Measurements from ENCODE around the gene ABCB9.
"Not testable (repeated sequence)": the region's sequence is repeated elsewhere in the genome, so short reads cannot be mapped to it uniquely, and the experiment has no call there.

Gene ABCB9

GRCh38 chr12:122909442-122910288 is 56.6 kb downstream of the ABCB9 start:
- DNase-seq (ENCODE audit: insufficient read length, low spot score) (no peak), FAIRE-seq (no peak)
- TF ChIP-seq POLR2A (IDR thresholded peaks at IDR 0.05; ENCODE audit: low read depth, low read length) (no peak), PAX5 (IDR thresholded peaks at IDR 0.05; ENCODE audit: insufficient read depth, low read length, severe bottlenecking) (no peak), SPI1 (IDR thresholded peaks at IDR 0.05; ENCODE audit: low read depth, low read length) (no peak), TAF1 (IDR thresholded peaks at IDR 0.05; ENCODE audit: low read depth, low read length) (no peak), POLR2AphosphoS5 (IDR thresholded peaks at IDR 0.05; ENCODE audit: low read depth, low read length) (no peak), POU2F2 (IDR thresholded peaks at IDR 0.05; ENCODE audit: low read depth, low read length) (no peak)

DNA sequence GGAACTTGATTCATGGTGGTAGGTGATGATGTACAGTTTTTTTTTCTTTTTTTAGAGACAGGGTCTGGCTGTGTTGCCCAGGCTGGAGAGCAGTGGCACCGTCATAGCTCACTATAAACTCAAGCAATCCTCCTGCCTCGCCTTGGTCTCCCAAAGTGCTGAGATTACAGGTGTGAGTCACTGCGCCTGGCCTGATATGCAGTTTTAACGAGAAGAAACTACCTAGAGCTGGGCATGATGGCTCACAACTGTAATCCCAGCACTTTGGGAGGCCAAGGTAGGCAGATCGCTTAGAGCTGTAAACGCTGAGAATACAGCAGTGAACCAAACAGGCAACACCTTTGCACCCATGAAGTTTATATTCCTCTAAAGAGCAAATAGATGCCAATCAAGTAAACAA is 57.3 kb downstream of the ABCB9 start:
- no peak for FAIRE-seq
- TF ChIP-seq TAF1 (IDR thresholded peaks at IDR 0.05; ENCODE audit: low read depth, low read length): no peak
- TF ChIP-seq POLR2AphosphoS5 (IDR thresholded peaks at IDR 0.05; ENCODE audit: low read depth, low read length): no peak
- DNase-seq (ENCODE audit: insufficient read length, low spot score): no peak

GRCh38 chr12:122905258-122905657 is 61.0 kb downstream of the ABCB9 start:
- not testable (repeated sequence) for FAIRE-seq; DNase-seq (ENCODE audit: insufficient read length, low spot score)

DNA sequence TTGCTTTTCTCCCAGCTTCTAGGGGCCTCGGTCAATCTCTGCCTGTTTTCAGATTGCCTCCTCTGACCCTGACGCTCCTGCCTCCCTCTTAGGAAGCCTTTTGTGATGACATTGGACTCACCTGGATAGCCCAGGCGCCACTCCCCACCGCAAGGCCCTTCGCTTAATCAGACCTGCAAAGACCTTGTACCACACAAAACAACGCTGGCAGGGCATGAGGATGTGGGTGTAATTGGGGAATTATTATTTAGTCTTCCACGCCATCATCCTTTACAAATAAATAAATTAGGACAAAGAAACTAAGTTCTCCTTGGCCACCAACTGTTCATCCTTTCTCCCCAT is 62.6 kb downstream of the ABCB9 start:
- FAIRE-seq: no peak
- no peak for DNase-seq (ENCODE audit: insufficient read length, low spot score)
- TF ChIP-seq TAF1 (IDR thresholded peaks at IDR 0.05; ENCODE audit: low read depth, low read length) (no peak), PAX5 (IDR thresholded peaks at IDR 0.05; ENCODE audit: insufficient read depth, low read length, severe bottlenecking) (no peak), POU2F2 (IDR thresholded peaks at IDR 0.05; ENCODE audit: low read depth, low read length) (no peak), SPI1 (IDR thresholded peaks at IDR 0.05; ENCODE audit: low read depth, low read length) (no peak), POLR2AphosphoS5 (IDR thresholded peaks at IDR 0.05; ENCODE audit: low read depth, low read length) (no peak), POLR2A (IDR thresholded peaks at IDR 0.05; ENCODE audit: low read depth, low read length) (no peak)

GRCh38 chr12:122902854-122903692 is 63.2 kb downstream of the ABCB9 start:
- no peak for FAIRE-seq

DNA sequence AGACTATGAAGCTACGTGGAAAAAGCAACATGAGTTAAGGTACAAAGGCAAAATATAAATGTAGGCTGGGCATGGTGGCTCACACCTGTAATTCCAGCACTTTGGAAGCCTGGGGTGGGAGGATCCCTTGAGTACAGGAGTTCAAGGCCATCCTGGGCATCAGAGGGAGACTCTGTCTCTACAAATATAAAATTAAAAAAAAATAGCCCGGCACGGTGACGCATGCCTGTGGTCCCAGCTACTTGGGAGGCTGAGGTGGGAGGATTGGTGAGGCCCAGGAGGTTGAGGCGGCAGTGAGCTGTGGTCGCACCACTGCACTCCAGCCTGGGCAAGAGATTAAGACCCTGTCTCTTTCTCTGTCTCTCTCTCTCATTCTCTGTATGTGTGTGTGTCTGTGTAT is 66.4 kb downstream of the ABCB9 start:
- TF ChIP-seq POLR2A (IDR thresholded peaks at IDR 0.05; ENCODE audit: low read depth, low read length) (no peak), POLR2AphosphoS5 (IDR thresholded peaks at IDR 0.05; ENCODE audit: low read depth, low read length) (no peak), POU2F2 (IDR thresholded peaks at IDR 0.05; ENCODE audit: low read depth, low read length) (no peak), TAF1 (IDR thresholded peaks at IDR 0.05; ENCODE audit: low read depth, low read length) (no peak), SPI1 (IDR thresholded peaks at IDR 0.05; ENCODE audit: low read depth, low read length) (no peak), PAX5 (IDR thresholded peaks at IDR 0.05; ENCODE audit: insufficient read depth, low read length, severe bottlenecking) (no peak)
- DNase-seq (ENCODE audit: insufficient read length, low spot score) (no peak), FAIRE-seq (no peak)

More at GRCh38 chr12:122902854-122903692, 63.2 kb downstream of the ABCB9 start:
- no peak for TF ChIP-seq SPI1 (IDR thresholded peaks at IDR 0.05; ENCODE audit: low read depth, low read length)
- TF ChIP-seq POLR2A (IDR thresholded peaks at IDR 0.05; ENCODE audit: low read depth, low read length): no peak
- TF ChIP-seq POU2F2 (IDR thresholded peaks at IDR 0.05; ENCODE audit: low read depth, low read length): no peak
- no peak for TF ChIP-seq POLR2AphosphoS5 (IDR thresholded peaks at IDR 0.05; ENCODE audit: low read depth, low read length)
- TF ChIP-seq PAX5 (IDR thresholded peaks at IDR 0.05; ENCODE audit: insufficient read depth, low read length, severe bottlenecking): no peak
- no peak for TF ChIP-seq TAF1 (IDR thresholded peaks at IDR 0.05; ENCODE audit: low read depth, low read length)
- DNase-seq (ENCODE audit: insufficient read length, low spot score): no peak

DNA sequence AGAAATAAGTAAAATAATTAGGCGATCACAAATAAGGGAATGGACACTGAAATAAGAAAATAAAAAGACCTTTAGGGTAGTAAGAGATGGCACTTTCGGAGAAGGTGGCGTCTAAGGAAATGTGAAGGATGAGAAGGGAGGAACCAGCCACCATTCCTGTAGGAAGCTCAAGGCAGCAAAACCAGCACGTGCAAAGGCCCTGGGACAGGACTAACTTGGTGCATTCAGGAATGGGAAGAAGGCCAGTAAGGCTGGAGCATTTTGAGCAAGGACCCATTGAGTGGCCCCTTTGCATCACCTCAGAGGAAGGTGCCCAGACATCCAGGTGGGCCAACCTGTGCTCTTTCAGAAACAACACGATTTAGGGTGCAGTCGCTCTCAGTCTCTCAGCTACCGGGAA is 69.6 kb downstream of the ABCB9 start:
- DNase-seq (ENCODE audit: insufficient read length, low spot score) (no peak), FAIRE-seq (no peak)
- TF ChIP-seq POLR2AphosphoS5 (IDR thresholded peaks at IDR 0.05; ENCODE audit: low read depth, low read length): no peak
- TF ChIP-seq PAX5 (IDR thresholded peaks at IDR 0.05; ENCODE audit: insufficient read depth, low read length, severe bottlenecking): no peak
- TF ChIP-seq POLR2A (IDR thresholded peaks at IDR 0.05; ENCODE audit: low read depth, low read length): no peak
- no peak for TF ChIP-seq TAF1 (IDR thresholded peaks at IDR 0.05; ENCODE audit: low read depth, low read length)
- no peak for TF ChIP-seq SPI1 (IDR thresholded peaks at IDR 0.05; ENCODE audit: low read depth, low read length)
- no peak for TF ChIP-seq POU2F2 (IDR thresholded peaks at IDR 0.05; ENCODE audit: low read depth, low read length)

DNA sequence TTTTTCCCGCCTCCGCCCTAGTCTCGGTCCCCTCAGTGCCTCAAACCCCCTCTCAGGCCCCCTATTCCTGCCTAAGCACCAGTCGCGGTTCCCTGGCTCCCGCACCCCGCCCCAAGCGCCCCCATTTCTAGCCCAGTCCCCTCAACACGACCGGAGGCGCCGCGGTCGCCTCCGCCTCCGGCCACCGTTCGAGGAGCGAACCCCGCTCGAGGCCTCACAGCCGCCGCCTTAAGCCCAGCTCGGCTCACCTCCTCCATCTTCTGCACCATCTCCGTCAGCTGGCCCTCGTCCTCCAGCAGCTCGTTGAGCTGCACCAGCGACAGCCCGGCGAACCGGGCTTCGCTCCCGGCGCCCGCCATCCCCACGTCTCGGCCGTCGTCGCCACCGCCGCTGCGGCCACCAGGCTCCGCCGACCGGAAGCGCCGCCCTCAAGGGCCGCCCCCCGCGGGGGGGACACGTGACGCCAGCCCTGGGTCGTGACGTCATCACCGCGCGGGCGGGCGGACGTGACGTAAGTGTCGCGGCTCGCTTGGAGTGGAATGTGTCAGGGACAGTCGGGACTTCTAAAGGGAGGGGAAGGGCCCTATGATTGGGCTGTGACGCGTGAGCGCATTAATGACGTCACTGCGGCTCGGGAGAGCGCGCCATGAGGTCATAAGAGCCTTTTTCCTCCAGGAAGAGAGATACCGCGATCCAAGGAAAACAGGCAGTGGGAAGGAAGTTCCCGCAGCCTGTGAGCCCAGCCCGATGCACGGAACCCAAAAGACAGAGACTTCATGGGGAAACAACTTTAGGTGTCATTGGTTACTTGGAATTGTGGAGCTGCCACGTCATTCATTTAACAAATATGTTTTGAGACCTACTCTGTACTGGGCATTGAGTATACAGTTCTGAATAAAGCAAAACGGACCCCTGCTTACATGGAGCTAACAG is 70.3 kb downstream of the ABCB9 start, which contains the start of gene VPS37B:
TSS of gene VPS37B (minus strand) at position 421 of the 933 bp plus-strand sequence. CDS start at position 359, 62 bp downstream.
- DNase-seq (ENCODE audit: insufficient read length, low spot score): peak; percentile 73
- TF ChIP-seq POLR2AphosphoS5 (IDR thresholded peaks at IDR 0.05; ENCODE audit: low read depth, low read length): peak; percentile 71
- TF ChIP-seq POLR2A (IDR thresholded peaks at IDR 0.05; ENCODE audit: low read depth, low read length): peak; percentile 79; the same call in 1 of the 2 replicates
- 0 out of 2 replicates have a peak, but pooled peaks have one; percentile 41 for TF ChIP-seq POU2F2 (IDR thresholded peaks at IDR 0.05; ENCODE audit: low read depth, low read length)
- peak; percentile 49; the same call in 1 of the 2 replicates for TF ChIP-seq TAF1 (IDR thresholded peaks at IDR 0.05; ENCODE audit: low read depth, low read length)
- no peak for TF ChIP-seq SPI1 (IDR thresholded peaks at IDR 0.05; ENCODE audit: low read depth, low read length)
- FAIRE-seq: peak; percentile 92

- FAIRE-seq: no peak
- no peak for DNase-seq (ENCODE audit: insufficient read length, low spot score)
- TF ChIP-seq POU2F2 (IDR thresholded peaks at IDR 0.05; ENCODE audit: low read depth, low read length) (no peak), SPI1 (IDR thresholded peaks at IDR 0.05; ENCODE audit: low read depth, low read length) (0 out of 2 replicates have a peak, but pooled peaks have one; percentile 20), PAX5 (IDR thresholded peaks at IDR 0.05; ENCODE audit: insufficient read depth, low read length, severe bottlenecking) (no peak), TAF1 (IDR thresholded peaks at IDR 0.05; ENCODE audit: low read depth, low read length) (no peak)
Observed at GRCh38 chr12:122895320-122895703, 71.0 kb downstream of the ABCB9 start.

Measured in GM12891 (cell line).